ENCODE measurements around the gene TNFRSF6B.

Gene TNFRSF6B

GRCh38 chr20:63686094-63686491 is 10.4 kb upstream of the TNFRSF6B start:
- no peak for DNase-seq (ENCODE audit: low read depth in 2 of 2)

GRCh38 chr20:63686492-63687321 is 9.7 kb upstream of the TNFRSF6B start:
- DNase-seq (ENCODE audit: low read depth in 2 of 2), result no peak

- DNase-seq (ENCODE audit: low read depth in 2 of 2), result no peak
Measured at GRCh38 chr20:63687419-63688178, 8.9 kb upstream of the TNFRSF6B start.

GRCh38 chr20:63688228-63689045 is 8.0 kb upstream of the TNFRSF6B start:
- DNase-seq (ENCODE audit: low read depth in 2 of 2), result no peak

GRCh38 chr20:63689046-63690002 is 7.1 kb upstream of the TNFRSF6B start:
- DNase-seq (ENCODE audit: low read depth in 2 of 2), result no peak

- DNase-seq (ENCODE audit: low read depth in 2 of 2), result no peak
Measured at GRCh38 chr20:63690003-63690897, 6.2 kb upstream of the TNFRSF6B start.

GRCh38 chr20:63690898-63691710 is 5.3 kb upstream of the TNFRSF6B start:
- no peak for DNase-seq (ENCODE audit: low read depth in 2 of 2)

GRCh38 chr20:63691711-63692435 is 4.6 kb upstream of the TNFRSF6B start:
- DNase-seq (ENCODE audit: low read depth in 2 of 2), result no peak

GRCh38 chr20:63692436-63693082 is 3.9 kb upstream of the TNFRSF6B start:
- no peak for DNase-seq (ENCODE audit: low read depth in 2 of 2)

GRCh38 chr20:63693083-63693732 is 3.2 kb upstream of the TNFRSF6B start:
- DNase-seq (ENCODE audit: low read depth in 2 of 2), result no peak

- no peak for DNase-seq (ENCODE audit: low read depth in 2 of 2)
Measured at GRCh38 chr20:63693733-63694583, 2.5 kb upstream of the TNFRSF6B start.

- DNase-seq (ENCODE audit: low read depth in 2 of 2), result no peak
Measured at GRCh38 chr20:63694584-63695423, 1.6 kb upstream of the TNFRSF6B start.

GRCh38 chr20:63695424-63696305 is 787 bp upstream of the TNFRSF6B start:
- DNase-seq (ENCODE audit: low read depth in 2 of 2), result no peak

GRCh38 chr20:63696306-63696627 is 185 bp upstream of the TNFRSF6B start:
- no peak for DNase-seq (ENCODE audit: low read depth in 2 of 2)
